Amniotic stem cell (primary cell): ENCODE measurements around the gene GAL3ST1.
"Not testable (repeated sequence)": the region's sequence is repeated elsewhere in the genome, so short reads cannot be mapped to it uniquely, and the experiment has no call there.

Experiments
- DNase-seq: peaks from one replicate; lab custom pipeline; 2025; lab: John Stamatoyannopoulos, UW

GAL3ST1 gene

GRCh38 chr22:30564045-30564760 is 10.3 kb downstream of the GAL3ST1 start:
- DNase-seq, result no peak

- DNase-seq, result no peak
Observed at GRCh38 chr22:30562366-30562765, 12.1 kb downstream of the GAL3ST1 start.

- DNase-seq, result no peak
Observed at GRCh38 chr22:30561402-30562189, 12.9 kb downstream of the GAL3ST1 start.

GRCh38 chr22:30560643-30561202 is 13.7 kb downstream of the GAL3ST1 start:
- DNase-seq, result not testable (repeated sequence)

GRCh38 chr22:30559889-30560288 is 14.6 kb downstream of the GAL3ST1 start:
- no peak for DNase-seq

GRCh38 chr22:30557243-30557642 is 17.2 kb downstream of the GAL3ST1 start:
- no peak for DNase-seq

- no peak for DNase-seq
Observed at GRCh38 chr22:30556388-30556787, 18.1 kb downstream of the GAL3ST1 start.

GRCh38 chr22:30555282-30556210 is 18.9 kb downstream of the GAL3ST1 start:
- DNase-seq, result no peak

GRCh38 chr22:30553971-30554370 is 20.5 kb downstream of the GAL3ST1 start:
- no peak for DNase-seq

GRCh38 chr22:30552719-30553118 is 21.7 kb downstream of the GAL3ST1 start:
- DNase-seq, result no peak

GRCh38 chr22:30551813-30552212 is 22.7 kb downstream of the GAL3ST1 start:
- not testable (repeated sequence) for DNase-seq

GRCh38 chr22:30547188-30547587 is 27.3 kb downstream of the GAL3ST1 start:
- no peak for DNase-seq

- DNase-seq, result no peak
Observed at GRCh38 chr22:30546616-30547015, 27.8 kb downstream of the GAL3ST1 start, which contains the start of gene SEC14L6. TSS of gene SEC14L6 (minus strand) at chr22:30546741. CDS start at chr22:30546682, 59 bp downstream.

GRCh38 chr22:30542811-30543188 is 31.7 kb downstream of the GAL3ST1 start:
- no peak for DNase-seq

- no peak for DNase-seq
Observed at GRCh38 chr22:30541961-30542810, 32.3 kb downstream of the GAL3ST1 start.

- DNase-seq, result not testable (repeated sequence)
Observed at GRCh38 chr22:30541511-30541910, 33.0 kb downstream of the GAL3ST1 start.

- DNase-seq, result no peak
Observed at GRCh38 chr22:30539368-30539767, 35.1 kb downstream of the GAL3ST1 start.

- no peak for DNase-seq
Observed at GRCh38 chr22:30538280-30538679, 36.2 kb downstream of the GAL3ST1 start.

GRCh38 chr22:30537083-30537731 is 37.3 kb downstream of the GAL3ST1 start:
- no peak for DNase-seq

GRCh38 chr22:30535182-30535581 is 39.3 kb downstream of the GAL3ST1 start:
- DNase-seq, result no peak
